ENCODE measurements around the gene SPSB3.

Gene SPSB3

GRCh38 chr16:1727651-1728624, 54.4 kb downstream of the SPSB3 start:
- Histone ChIP-seq H3K36me3 (ENCODE audit: control insufficient read depth in 2 of 2, insufficient read depth in 1 of 2, low read length in 2 of 2) (peaks cover 6 to 70% of the 10 kb centered on the region in 2 experiments; a peak in 2 of 3 replicates), H3K27ac (ENCODE audit: extremely low read depth, low read depth, low read length) (no peak overlapping the region), H3K4me3 (ENCODE audit: low read depth, low read length) (no peak overlapping the region), H3K4me1 (ENCODE audit: control insufficient read depth, insufficient read depth, low read length) (no peaks in the 10 kb centered on the region), H3K9me3 (ENCODE audit: control insufficient read depth, insufficient read depth, low read depth, low read length) (no peaks in the 10 kb centered on the region)
- ChIA-PET POLR2A (no interaction called here), CTCF (no interaction called here)
- TF ChIP-seq SCRT2 (tag by site-specific recombination; IDR thresholded peaks at IDR 0.05) (peak; percentile 76), SCRT1 (tag by site-specific recombination; IDR thresholded peaks at IDR 0.05; ENCODE audit: borderline replicate concordance) (peak; percentile 37; the same call in 1 of the 2 replicates), ZNF394 (tag by site-specific recombination; IDR thresholded peaks at IDR 0.05; ENCODE audit: borderline replicate concordance) (no peak)
